HEK293 (cell line): Measurements from ENCODE around the gene KLHL21.

Experiments
- CTCF ChIA-PET: fragments of 350-600 bp; formaldehyde crosslinking; extraction: SDS; loops from one replicate; lab custom pipeline; 2021; ENCODE audit warnings: antibody characterized with exemption; lab: Yijun Ruan, JAX
- POLR2A ChIA-PET: fragments of 300-600 bp; formaldehyde crosslinking; extraction: SDS; loops from one replicate; lab custom pipeline; 2020; ENCODE audit warnings: antibody characterized with exemption, inconsistent platforms; lab: Yijun Ruan, JAX
- H3K27ac ChIP-seq: fragments of 200-500 bp; sonication (Bioruptor generic); 2 replicates; pipeline ENCODE4 v1.5.1; 2014; ENCODE audit warnings: low read depth, low read length, control low read depth, inconsistent platforms; ENCODE audit errors: extremely low read depth
- H3K36me3 ChIP-seq, 2 experiments: fragments of 200-500 bp in 1 of 2; sonication (Bioruptor generic) in 1 of 2; 1 replicate in 1 of 2; 2 replicates in 1 of 2; pipeline ENCODE4 v1.5.1; 2014 to 2017; ENCODE audit warnings: inconsistent platforms in 2 of 2, low read length in 2 of 2; ENCODE audit not compliant: control insufficient read depth in 2 of 2, insufficient read depth in 1 of 2
- H3K4me1 ChIP-seq: fragments of 200-500 bp; sonication (Bioruptor generic); 2 replicates; pipeline ENCODE4 v1.5.1; 2014; ENCODE audit warnings: mild to moderate bottlenecking, low read length, inconsistent platforms; ENCODE audit not compliant: control insufficient read depth, insufficient read depth
- H3K4me3 ChIP-seq: 2 replicates; pipeline ENCODE4 v1.5.1; 2011; ENCODE audit warnings: low read depth, mild to moderate bottlenecking, control low read depth, low read length, moderate library complexity
- H3K9me3 ChIP-seq: fragments of 200-500 bp; sonication (Bioruptor generic); 2 replicates; pipeline ENCODE4 v1.5.1; 2014; ENCODE audit warnings: low read depth, low read length, inconsistent platforms; ENCODE audit not compliant: control insufficient read depth, insufficient read depth
- EGR2 ChIP-seq: fragments of 450-650 bp; formaldehyde crosslinking; IDR thresholded peaks from 2 replicates; pipeline ENCODE4 v1.5.1; 2016; ENCODE audit warnings: low read depth, missing biosample characterization, missing genetic modification characterization
- GLIS1 ChIP-seq: fragments of 450-650 bp; formaldehyde crosslinking; IDR thresholded peaks from 2 replicates; pipeline ENCODE4 v1.5.1; 2016; ENCODE audit warnings: missing biosample characterization, missing genetic modification characterization
- GLIS2 ChIP-seq: fragments of 450-650 bp; formaldehyde crosslinking; IDR thresholded peaks from 2 replicates; pipeline ENCODE4 v1.5.1; 2016; ENCODE audit warnings: missing biosample characterization, missing genetic modification characterization
- SCRT2 ChIP-seq: fragments of 450-650 bp; formaldehyde crosslinking; IDR thresholded peaks from 2 replicates; pipeline ENCODE4 v1.5.1; 2016; ENCODE audit warnings: missing biosample characterization, missing genetic modification characterization
- YY2 ChIP-seq: fragments of 450-650 bp; formaldehyde crosslinking; IDR thresholded peaks from 2 replicates; pipeline ENCODE4 v1.5.1; 2016; ENCODE audit warnings: missing biosample characterization, missing genetic modification characterization
- ZBTB17 ChIP-seq: fragments of 450-650 bp; formaldehyde crosslinking; IDR thresholded peaks from 2 replicates; pipeline ENCODE4 v1.5.1; 2016; ENCODE audit warnings: missing biosample characterization, missing genetic modification characterization
- ZBTB6 ChIP-seq: fragments of 450-650 bp; formaldehyde crosslinking; IDR thresholded peaks from 2 replicates; pipeline ENCODE4 v1.5.1; 2017; ENCODE audit warnings: missing biosample characterization, missing genetic modification characterization
- ZBTB7A ChIP-seq: fragments of 450-650 bp; formaldehyde crosslinking; IDR thresholded peaks from 2 replicates; pipeline ENCODE4 v1.5.1; 2016; ENCODE audit warnings: low read depth, missing biosample characterization, missing genetic modification characterization
- ZFHX2 ChIP-seq: fragments of 450-650 bp; formaldehyde crosslinking; conservative IDR thresholded peaks from 2 replicates; pipeline ENCODE4 v1.5.1; 2016; ENCODE audit warnings: missing biosample characterization, missing genetic modification characterization
- ZIC2 ChIP-seq: fragments of 450-650 bp; formaldehyde crosslinking; IDR thresholded peaks from 2 replicates; pipeline ENCODE4 v1.5.1; 2016; ENCODE audit warnings: missing biosample characterization, missing genetic modification characterization
- ZNF133 ChIP-seq: fragments of 450-650 bp; formaldehyde crosslinking; IDR thresholded peaks from 2 replicates; pipeline ENCODE4 v1.5.1; 2016; ENCODE audit warnings: missing biosample characterization, missing genetic modification characterization
- ZNF184 ChIP-seq: fragments of 450-650 bp; IDR thresholded peaks from 2 replicates; pipeline ENCODE4 v1.5.1; 2018; ENCODE audit warnings: missing biosample characterization, mild to moderate bottlenecking, missing genetic modification characterization
- ZNF26 ChIP-seq: fragments of 450-650 bp; formaldehyde crosslinking; IDR thresholded peaks from 2 replicates; pipeline ENCODE4 v1.5.1; 2016; ENCODE audit warnings: missing biosample characterization, missing genetic modification characterization
- ZNF335 ChIP-seq: fragments of 450-650 bp; formaldehyde crosslinking; conservative IDR thresholded peaks from 2 replicates; pipeline ENCODE4 v1.5.1; 2016; ENCODE audit warnings: missing biosample characterization, missing genetic modification characterization
- ZNF341 ChIP-seq: fragments of 450-650 bp; formaldehyde crosslinking; IDR thresholded peaks from 2 replicates; pipeline ENCODE4; 2016; ENCODE audit warnings: low read depth, missing biosample characterization, missing genetic modification characterization
- ZNF366 ChIP-seq: fragments of 450-650 bp; formaldehyde crosslinking; conservative IDR thresholded peaks from 2 replicates; pipeline ENCODE4 v1.5.1; 2016; ENCODE audit warnings: missing biosample characterization, missing genetic modification characterization
- ZNF37A ChIP-seq: fragments of 450-650 bp; IDR thresholded peaks from 2 replicates; pipeline ENCODE4 v1.5.1; 2018; ENCODE audit warnings: missing biosample characterization, missing genetic modification characterization
- ZNF391 ChIP-seq: fragments of 450-650 bp; formaldehyde crosslinking; IDR thresholded peaks from 2 replicates; pipeline ENCODE4 v1.5.1; 2016; ENCODE audit warnings: low read depth, missing biosample characterization, missing genetic modification characterization, borderline replicate concordance
- ZNF510 ChIP-seq: fragments of 450-650 bp; formaldehyde crosslinking; IDR thresholded peaks from 2 replicates; pipeline ENCODE4 v1.5.1; 2018; ENCODE audit warnings: mild to moderate bottlenecking, missing genetic modification characterization, missing biosample characterization; ENCODE audit not compliant: insufficient replicate concordance
- TF ChIP-seq, protein P1 (sequence below): fragments of 450-650 bp; formaldehyde crosslinking; IDR thresholded peaks from 2 replicates; pipeline ENCODE4 v1.5.1; 2017; ENCODE audit warnings: missing biosample characterization, missing genetic modification characterization
- TF ChIP-seq, protein P2 (sequence below): fragments of 450-650 bp; formaldehyde crosslinking; IDR thresholded peaks from 2 replicates; pipeline ENCODE4 v1.5.1; 2016; ENCODE audit warnings: missing biosample characterization, missing genetic modification characterization

The KLHL21 gene

DNA sequence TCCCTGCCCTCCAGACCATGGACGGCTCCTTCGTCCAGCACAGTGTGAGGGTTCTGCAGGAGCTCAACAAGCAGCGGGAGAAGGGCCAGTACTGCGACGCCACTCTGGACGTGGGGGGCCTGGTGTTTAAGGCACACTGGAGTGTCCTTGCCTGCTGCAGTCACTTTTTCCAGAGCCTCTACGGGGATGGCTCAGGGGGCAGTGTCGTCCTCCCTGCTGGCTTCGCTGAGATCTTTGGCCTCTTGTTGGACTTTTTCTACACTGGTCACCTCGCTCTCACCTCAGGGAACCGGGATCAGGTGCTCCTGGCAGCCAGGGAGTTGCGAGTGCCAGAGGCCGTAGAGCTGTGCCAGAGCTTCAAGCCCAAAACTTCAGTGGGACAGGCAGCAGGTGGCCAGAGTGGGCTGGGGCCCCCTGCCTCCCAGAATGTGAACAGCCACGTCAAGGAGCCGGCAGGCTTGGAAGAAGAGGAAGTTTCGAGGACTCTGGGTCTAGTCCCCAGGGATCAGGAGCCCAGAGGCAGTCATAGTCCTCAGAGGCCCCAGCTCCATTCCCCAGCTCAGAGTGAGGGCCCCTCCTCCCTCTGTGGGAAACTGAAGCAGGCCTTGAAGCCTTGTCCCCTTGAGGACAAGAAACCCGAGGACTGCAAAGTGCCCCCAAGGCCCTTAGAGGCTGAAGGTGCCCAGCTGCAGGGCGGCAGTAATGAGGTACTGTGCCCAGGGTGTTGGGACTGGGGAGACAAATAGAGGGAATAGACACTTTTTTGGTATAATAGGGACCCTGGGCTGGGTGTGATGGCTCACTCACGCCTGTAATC lies 21.9 kb downstream of the KLHL21 start:
- H3K4me1 ChIP-seq = peaks cover 9% of the 10 kb centered on the region
- H3K4me3 ChIP-seq = peak overlapping the region; percentile 96
- H3K36me3 ChIP-seq = peaks cover 0 to 33% of the 10 kb centered on the region in 2 experiments; a peak in 1 of 3 replicates
- CTCF ChIA-PET = interaction anchor here (0.5 to 1.7 kb wide), 9 partner anchors 10 to 264 kb away, joined by 3 to 7 read pairs (median 5); no protein-coding TSS in a partner anchor
- POLR2A ChIA-PET = interaction anchor here (0.7 to 2.7 kb wide), 9 partner anchors 8 to 287 kb away, joined by 3 to 25 read pairs (median 10); partner anchors contain the start of genes KLHL21, NOL9, PHF13 and TAS1R1
- H3K9me3 ChIP-seq = no peaks in the 10 kb centered on the region
- no peak overlapping the region; the same call in 1 of the 2 replicates for H3K27ac ChIP-seq
- TF ChIP-seq ZNF335 = peak; percentile 90
- TF ChIP-seq, protein P1, sequence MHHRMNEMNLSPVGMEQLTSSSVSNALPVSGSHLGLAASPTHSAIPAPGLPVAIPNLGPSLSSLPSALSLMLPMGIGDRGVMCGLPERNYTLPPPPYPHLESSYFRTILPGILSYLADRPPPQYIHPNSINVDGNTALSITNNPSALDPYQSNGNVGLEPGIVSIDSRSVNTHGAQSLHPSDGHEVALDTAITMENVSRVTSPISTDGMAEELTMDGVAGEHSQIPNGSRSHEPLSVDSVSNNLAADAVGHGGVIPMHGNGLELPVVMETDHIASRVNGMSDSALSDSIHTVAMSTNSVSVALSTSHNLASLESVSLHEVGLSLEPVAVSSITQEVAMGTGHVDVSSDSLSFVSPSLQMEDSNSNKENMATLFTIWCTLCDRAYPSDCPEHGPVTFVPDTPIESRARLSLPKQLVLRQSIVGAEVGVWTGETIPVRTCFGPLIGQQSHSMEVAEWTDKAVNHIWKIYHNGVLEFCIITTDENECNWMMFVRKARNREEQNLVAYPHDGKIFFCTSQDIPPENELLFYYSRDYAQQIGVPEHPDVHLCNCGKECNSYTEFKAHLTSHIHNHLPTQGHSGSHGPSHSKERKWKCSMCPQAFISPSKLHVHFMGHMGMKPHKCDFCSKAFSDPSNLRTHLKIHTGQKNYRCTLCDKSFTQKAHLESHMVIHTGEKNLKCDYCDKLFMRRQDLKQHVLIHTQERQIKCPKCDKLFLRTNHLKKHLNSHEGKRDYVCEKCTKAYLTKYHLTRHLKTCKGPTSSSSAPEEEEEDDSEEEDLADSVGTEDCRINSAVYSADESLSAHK (tag by site-specific recombination) = peak; percentile 98
- TF ChIP-seq GLIS2 (tag by site-specific recombination) = peak; percentile 3; the same call in 1 of the 2 replicates
- TF ChIP-seq ZBTB17 (tag by site-specific recombination) = peak; percentile 23; the same call in 1 of the 2 replicates
- TF ChIP-seq ZNF341 = peak; percentile 14; the same call in 1 of the 2 replicates
- TF ChIP-seq SCRT2 (tag by site-specific recombination) = peak; percentile 86
- TF ChIP-seq ZNF37A = no peak
- no peak for TF ChIP-seq ZNF510 (tag by site-specific recombination)
- peak; percentile 77 for TF ChIP-seq ZIC2
- peak; percentile 35 for TF ChIP-seq GLIS1 (tag by site-specific recombination)

DNA sequence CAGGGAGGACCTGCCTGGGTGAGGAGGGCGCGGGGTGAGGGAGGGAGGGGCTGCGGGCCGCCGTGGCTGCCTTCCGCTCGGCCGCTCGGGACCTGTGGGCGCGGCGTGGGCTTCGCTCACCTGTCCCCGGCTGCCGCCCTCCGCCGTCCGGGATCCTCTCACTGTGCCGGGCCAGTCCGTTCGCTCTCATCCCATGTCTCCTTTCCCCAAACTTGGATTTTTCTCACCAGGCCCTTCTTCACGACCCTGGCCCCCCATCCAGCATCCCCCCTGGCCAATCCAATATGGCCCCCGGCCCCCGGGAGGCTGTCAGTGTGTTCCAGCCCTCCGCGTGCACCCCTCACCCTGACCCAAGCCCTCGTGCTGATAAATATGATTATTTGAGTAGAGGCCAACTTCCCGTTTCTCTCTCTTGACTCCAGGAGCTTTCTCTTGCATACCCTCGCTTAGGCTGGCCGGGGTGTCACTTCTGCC lies 22.5 kb downstream of the KLHL21 start:
- Histone ChIP-seq H3K36me3 (peaks cover 0 to 31% of the 10 kb centered on the region in 2 experiments; a peak in 1 of 3 replicates), H3K27ac (no peak overlapping the region; the same call in 1 of the 2 replicates), H3K4me3 (peak overlapping the region; percentile 96), H3K9me3 (no peaks in the 10 kb centered on the region), H3K4me1 (peaks cover 9% of the 10 kb centered on the region)
- POLR2A ChIA-PET = interaction anchor here (0.6 to 2.7 kb wide), 15 partner anchors 8 to 67 kb away, joined by 3 to 25 read pairs (median 8); partner anchors contain the start of genes KLHL21, NOL9, PHF13 and TAS1R1
- CTCF ChIA-PET = interaction anchor here (0.5 to 1.7 kb wide), 10 partner anchors 9 to 263 kb away, joined by 3 to 10 read pairs (median 5); partner anchors contain the start of genes NOL9 and TAS1R1
- TF ChIP-seq ZNF391 (tag by site-specific recombination) = 0 out of 2 replicates have a peak, but pooled peaks have one; percentile 23
- TF ChIP-seq ZBTB6 (tag by site-specific recombination) = no peak
- TF ChIP-seq ZNF341 = no peak
- TF ChIP-seq ZNF26 (tag by site-specific recombination) = no peak
- TF ChIP-seq EGR2 (tag by site-specific recombination) = peak; percentile 84
- peak; percentile 86 for TF ChIP-seq ZFHX2 (tag by site-specific recombination)
- TF ChIP-seq ZNF366 (tag by site-specific recombination) = no peak
- TF ChIP-seq ZBTB7A (tag by site-specific recombination) = no peak
- TF ChIP-seq ZNF184 (tag by site-specific recombination) = no peak
- TF ChIP-seq, protein P2, sequence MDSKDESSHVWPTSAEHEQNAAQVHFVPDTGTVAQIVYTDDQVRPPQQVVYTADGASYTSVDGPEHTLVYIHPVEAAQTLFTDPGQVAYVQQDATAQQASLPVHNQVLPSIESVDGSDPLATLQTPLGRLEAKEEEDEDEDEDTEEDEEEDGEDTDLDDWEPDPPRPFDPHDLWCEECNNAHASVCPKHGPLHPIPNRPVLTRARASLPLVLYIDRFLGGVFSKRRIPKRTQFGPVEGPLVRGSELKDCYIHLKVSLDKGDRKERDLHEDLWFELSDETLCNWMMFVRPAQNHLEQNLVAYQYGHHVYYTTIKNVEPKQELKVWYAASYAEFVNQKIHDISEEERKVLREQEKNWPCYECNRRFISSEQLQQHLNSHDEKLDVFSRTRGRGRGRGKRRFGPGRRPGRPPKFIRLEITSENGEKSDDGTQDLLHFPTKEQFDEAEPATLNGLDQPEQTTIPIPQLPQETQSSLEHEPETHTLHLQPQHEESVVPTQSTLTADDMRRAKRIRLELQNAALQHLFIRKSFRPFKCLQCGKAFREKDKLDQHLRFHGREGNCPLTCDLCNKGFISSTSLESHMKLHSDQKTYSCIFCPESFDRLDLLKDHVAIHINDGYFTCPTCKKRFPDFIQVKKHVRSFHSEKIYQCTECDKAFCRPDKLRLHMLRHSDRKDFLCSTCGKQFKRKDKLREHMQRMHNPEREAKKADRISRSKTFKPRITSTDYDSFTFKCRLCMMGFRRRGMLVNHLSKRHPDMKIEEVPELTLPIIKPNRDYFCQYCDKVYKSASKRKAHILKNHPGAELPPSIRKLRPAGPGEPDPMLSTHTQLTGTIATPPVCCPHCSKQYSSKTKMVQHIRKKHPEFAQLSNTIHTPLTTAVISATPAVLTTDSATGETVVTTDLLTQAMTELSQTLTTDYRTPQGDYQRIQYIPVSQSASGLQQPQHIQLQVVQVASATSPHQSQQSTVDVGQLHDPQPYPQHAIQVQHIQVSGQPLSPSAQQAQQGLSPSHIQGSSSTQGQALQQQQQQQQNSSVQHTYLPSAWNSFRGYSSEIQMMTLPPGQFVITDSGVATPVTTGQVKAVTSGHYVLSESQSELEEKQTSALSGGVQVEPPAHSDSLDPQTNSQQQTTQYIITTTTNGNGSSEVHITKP (tag by site-specific recombination) = no peak
- TF ChIP-seq ZNF133 (tag by site-specific recombination) = no peak
- TF ChIP-seq YY2 (tag by site-specific recombination) = no peak
